MM.1S (cell line): ENCODE data around the gene C1QTNF9.
"Not testable (repeated sequence)": the region's sequence is repeated elsewhere in the genome, so short reads cannot be mapped to it uniquely, and the experiment has no call there.

Experiments
- DNase-seq: peaks from one replicate; pipeline ENCODE4 v3.0.0-alpha.2; 2015
- H2AFZ ChIP-seq: fragments of 300-600 bp; sonication (generic); 2 replicates; pipeline ENCODE4 v1.6.0; 2016; ENCODE audit warnings: antibody characterized with exemption, low read length
- H3F3A ChIP-seq: fragments of 300-600 bp; sonication (generic); 2 replicates; pipeline ENCODE4 v1.6.1; 2016; ENCODE audit warnings: mild to moderate bottlenecking, antibody characterized with exemption, low read length, moderate library complexity, mixed read lengths; ENCODE audit not compliant: insufficient read depth
- H3K27ac ChIP-seq: fragments of 300-600 bp; sonication (generic); 2 replicates; pipeline ENCODE4 v1.5.1; 2016; ENCODE audit warnings: mild to moderate bottlenecking, low read length
- H3K27me3 ChIP-seq: fragments of 300-600 bp; sonication (generic); replicated peaks from 2 replicates; pipeline ENCODE4 v1.6.0; 2016; ENCODE audit warnings: low read length; ENCODE audit not compliant: insufficient read depth
- H3K36me3 ChIP-seq: fragments of 300-600 bp; sonication (generic); replicated peaks from 2 replicates; pipeline ENCODE4 v1.6.1; 2016; ENCODE audit warnings: mild to moderate bottlenecking, low read length, mixed read lengths; ENCODE audit not compliant: insufficient read depth
- H3K4me1 ChIP-seq: fragments of 300-600 bp; sonication (generic); 2 replicates; pipeline ENCODE4 v1.6.1; 2016; ENCODE audit warnings: low read length, mixed read lengths
- H3K4me2 ChIP-seq: fragments of 300-600 bp; sonication (generic); 2 replicates; pipeline ENCODE4 v1.6.0; 2016; ENCODE audit warnings: low read depth, low read length
- H3K4me3 ChIP-seq: fragments of 300-600 bp; sonication (generic); 2 replicates; pipeline ENCODE4 v1.5.1; 2016; ENCODE audit warnings: low read length, mixed read lengths
- H3K79me2 ChIP-seq: fragments of 300-600 bp; sonication (generic); 2 replicates; pipeline ENCODE4 v1.6.1; 2016; ENCODE audit warnings: mixed run types, low read length, mixed read lengths
- H3K9ac ChIP-seq: fragments of 300-600 bp; sonication (generic); 2 replicates; pipeline ENCODE4 v1.6.1; 2016; ENCODE audit warnings: low read length, mixed read lengths
- H3K9me2 ChIP-seq: fragments of 300-600 bp; sonication (generic); replicated peaks from 2 replicates; pipeline ENCODE4 v1.6.1; 2016; ENCODE audit warnings: mild to moderate bottlenecking, low read length, mixed read lengths; ENCODE audit not compliant: insufficient read depth
- H3K9me3 ChIP-seq: fragments of 300-600 bp; sonication (generic); replicated peaks from 2 replicates; pipeline ENCODE4 v1.6.1; 2016; ENCODE audit warnings: mild to moderate bottlenecking, low read length, mixed read lengths; ENCODE audit not compliant: insufficient read depth
- H4K20me1 ChIP-seq: fragments of 300-600 bp; sonication (generic); 2 replicates; pipeline ENCODE4 v1.6.1; 2016; ENCODE audit warnings: mild to moderate bottlenecking, low read length, moderate library complexity, mixed read lengths; ENCODE audit not compliant: insufficient read depth
- CTCF ChIP-seq: fragments of 300-600 bp; sonication (generic); IDR thresholded peaks from 2 replicates; pipeline ENCODE4 v1.5.1; 2016; ENCODE audit warnings: antibody characterized with exemption, low read length, mixed read lengths
- EZH2 ChIP-seq: fragments of 300-600 bp; sonication (generic); optimal IDR thresholded peaks from 2 replicates; pipeline ENCODE3; 2017; ENCODE audit warnings: low read depth, mild to moderate bottlenecking, antibody characterized with exemption, low read length, mixed read lengths
- EZH2phosphoT487 ChIP-seq: fragments of 300-600 bp; sonication (generic); IDR thresholded peaks from 2 replicates; pipeline ENCODE4 v1.6.1; 2018; ENCODE audit warnings: antibody characterized with exemption, low read length

C1QTNF9 gene

GRCh38 chr13:24348797-24349515, 39.6 kb downstream of the C1QTNF9 start:
- H3K4me3 ChIP-seq: no peak overlapping the region
- no peaks in the 10 kb centered on the region for H3K36me3 ChIP-seq
- no peaks in the 10 kb centered on the region for H3K4me1 ChIP-seq
- no peaks in the 10 kb centered on the region for H3K79me2 ChIP-seq
- no peak overlapping the region for H3K4me2 ChIP-seq
- H2AFZ ChIP-seq: no peak overlapping the region
- no peak for TF ChIP-seq EZH2phosphoT487
- H3K27me3 ChIP-seq: no peaks in the 10 kb centered on the region
- H3K9me2 ChIP-seq: no peaks in the 10 kb centered on the region
- H3K27ac ChIP-seq: no peak overlapping the region
- no peaks in the 10 kb centered on the region for H3F3A ChIP-seq
- H3K9ac ChIP-seq: no peak overlapping the region
- no peak for DNase-seq
- H4K20me1 ChIP-seq: no peaks in the 10 kb centered on the region
- H3K9me3 ChIP-seq: no peaks in the 10 kb centered on the region

GRCh38 chr13:24349778-24350664, 40.6 kb downstream of the C1QTNF9 start:
- H3K9me3 ChIP-seq, H3K27me3 ChIP-seq, H3F3A ChIP-seq, H3K9ac ChIP-seq, H3K4me1 ChIP-seq, H3K4me3 ChIP-seq, H3K9me2 ChIP-seq, H3K79me2 ChIP-seq, H3K36me3 ChIP-seq, H4K20me1 ChIP-seq, H2AFZ ChIP-seq, H3K27ac ChIP-seq, DNase-seq, H3K4me2 ChIP-seq: not testable (repeated sequence)

GRCh38 chr13:24351423-24351822, 42.0 kb downstream of the C1QTNF9 start:
- H3K4me1 ChIP-seq: no peaks in the 10 kb centered on the region
- H3K27me3 ChIP-seq: no peaks in the 10 kb centered on the region
- no peaks in the 10 kb centered on the region for H3K79me2 ChIP-seq
- no peaks in the 10 kb centered on the region for H4K20me1 ChIP-seq
- DNase-seq: no peak
- no peak overlapping the region for H3K4me2 ChIP-seq
- no peak overlapping the region for H3K9ac ChIP-seq
- TF ChIP-seq EZH2: no peak
- TF ChIP-seq CTCF: no peak
- TF ChIP-seq EZH2phosphoT487: no peak
- no peaks in the 10 kb centered on the region for H3F3A ChIP-seq
- H3K27ac ChIP-seq: no peak overlapping the region
- H3K36me3 ChIP-seq: no peaks in the 10 kb centered on the region
- H3K9me3 ChIP-seq: no peaks in the 10 kb centered on the region
- no peak overlapping the region for H2AFZ ChIP-seq
- H3K4me3 ChIP-seq: no peak overlapping the region
- no peaks in the 10 kb centered on the region for H3K9me2 ChIP-seq

GRCh38 chr13:24353736-24354135, 44.4 kb downstream of the C1QTNF9 start:
- Histone ChIP-seq H3K4me2 (no peak overlapping the region), H3K27me3 (no peaks in the 10 kb centered on the region), H3K9ac (no peak overlapping the region), H2AFZ (no peak overlapping the region), H3K4me3 (no peak overlapping the region), H3K9me2 (no peaks in the 10 kb centered on the region), H3F3A (no peaks in the 10 kb centered on the region), H4K20me1 (no peaks in the 10 kb centered on the region), H3K79me2 (no peaks in the 10 kb centered on the region), H3K4me1 (no peaks in the 10 kb centered on the region), H3K36me3 (no peaks in the 10 kb centered on the region), H3K9me3 (no peaks in the 10 kb centered on the region), H3K27ac (no peak overlapping the region)
- TF ChIP-seq CTCF (no peak), EZH2phosphoT487 (no peak), EZH2 (no peak)
- no peak for DNase-seq
